Omental fat pad (tissue), 4 donors: ENCODE measurements around the gene PECR. TPM values are rescaled to one million over a fixed set of nuclear protein-coding genes. Genes with fewer than 3 reads are reported as not detected.
A peak's percentile ranks its signal among the peaks of the same experiment; 100 is the strongest.

Experiments
- ATAC-seq: fragments of 150-250 bp; one replicate; pipeline ENCODE4 v1.9.1; 2016; ENCODE audit warnings: mild to moderate bottlenecking, moderate library complexity; ENCODE audit not compliant: low FRiP score
- DNase-seq: peaks from one replicate; pipeline ENCODE4 v3.0.0-alpha.2; 2019; ENCODE audit warnings: low spot score
- CTCF ChIP-seq, 3 donors: fragments of 450-650 bp; IDR thresholded peaks; one replicate each; pipeline ENCODE4 v1.5.1; 2016 to 2017; ENCODE audit warnings: antibody characterized with exemption in 3 of 3, mild to moderate bottlenecking in 3 of 3, moderate library complexity in 2 of 3
- total RNA-seq, 4 donors: library from RNA; depleted of rRNA; stranded (reverse); fragments of >200 nt; gene quantifications; one replicate each; pipeline ENCODE4 v1.1.0, GENCODE V29; 2016

PECR gene
- total RNA-seq, 4 donors from 2014 or later, result 18.5 to 57.9 (median 24.2) TPM

GRCh38 chr2:216047397-216047796 is 34.2 kb downstream of the PECR start:
- DNase-seq (no peak), ATAC-seq (no peak)
- TF ChIP-seq CTCF (IDR thresholded peaks at IDR 0.05), result no peak

- DNase-seq (no peak), ATAC-seq (no peak)
- no peak for TF ChIP-seq CTCF (IDR thresholded peaks at IDR 0.05)
Measured at GRCh38 chr2:216044883-216045486, 36.6 kb downstream of the PECR start.

- TF ChIP-seq CTCF (IDR thresholded peaks at IDR 0.05), result no peak
- no peak for DNase-seq
- ATAC-seq, result no peak
Measured at GRCh38 chr2:216043949-216044348, 37.7 kb downstream of the PECR start.

GRCh38 chr2:216041438-216041837 is 40.2 kb downstream of the PECR start:
- no peak for TF ChIP-seq CTCF (IDR thresholded peaks at IDR 0.05)
- no peak for ATAC-seq
- no peak for DNase-seq

GRCh38 chr2:216039918-216040317 is 41.7 kb downstream of the PECR start:
- no peak for TF ChIP-seq CTCF (IDR thresholded peaks at IDR 0.05)
- no peak for DNase-seq
- no peak for ATAC-seq

GRCh38 chr2:216034065-216034464 is 47.5 kb downstream of the PECR start:
- ATAC-seq (no peak), DNase-seq (peak; percentile 64)
- TF ChIP-seq CTCF (IDR thresholded peaks at IDR 0.05), result no peak

- ATAC-seq (no peak), DNase-seq (no peak)
- TF ChIP-seq CTCF (IDR thresholded peaks at IDR 0.05), result no peak
Measured at GRCh38 chr2:216033403-216033802, 48.2 kb downstream of the PECR start.
